Heart right ventricle (tissue), 16 donors: Measurements from ENCODE around the gene PDZRN4. TPM values are rescaled to one million over a fixed set of nuclear protein-coding genes. Genes with fewer than 3 reads are reported as not detected.

Experiments used
- ATAC-seq, 8 donors: fragments of 200-7000 bp; cut with Tn5 transposase; one replicate each; pipeline ENCODE4 v1.9.1; 2020; ENCODE audit warnings: mild to moderate bottlenecking in 8 of 8, moderate library complexity in 8 of 8, moderate number of reproducible peaks in 1 of 8
- DNase-seq, 2 donors: peaks; one replicate each; pipeline ENCODE4 v3.0.0-alpha.2; 2020
- H3K27ac ChIP-seq, 10 donors: fragments of 200-600 bp; sonication (generic) in 2 of 10; one replicate each; pipeline versions ENCODE4 v1.5.0 to v1.8.0; 2020 to 2022; ENCODE audit warnings: mild to moderate bottlenecking in 3 of 10
- H3K27me3 ChIP-seq, 7 donors: fragments of 200-600 bp; one replicate each; pipeline ENCODE4 v1.8.0; 2021 to 2022; ENCODE audit warnings: mild to moderate bottlenecking in 2 of 7
- H3K36me3 ChIP-seq, 9 donors: fragments of 200-600 bp; sonication (generic) in 1 of 9; one replicate each; pipeline versions ENCODE4 v1.5.0 to v1.8.0; 2020 to 2022; ENCODE audit warnings: mild to moderate bottlenecking in 2 of 9
- H3K4me1 ChIP-seq, 9 donors: fragments of 200-600 bp; sonication (generic) in 1 of 9; one replicate each; pipeline versions ENCODE4 v1.5.0 to v1.8.0; 2020 to 2022; ENCODE audit warnings: mild to moderate bottlenecking in 4 of 9
- H3K4me3 ChIP-seq, 10 donors: fragments of 200-600 bp; sonication (generic) in 2 of 10; one replicate each; pipeline versions ENCODE4 v1.5.0 to v1.8.0; 2020 to 2022; ENCODE audit warnings: mild to moderate bottlenecking in 7 of 10, moderate library complexity in 2 of 10
- H3K9me3 ChIP-seq, 11 donors: fragments of 200-600 bp in 10 of 11; sonication (generic) in 2 of 11; one replicate each; pipeline versions ENCODE4 v1.5.0 to v1.8.0; 2013 to 2022; ENCODE audit warnings: mild to moderate bottlenecking in 2 of 11, control low read depth in 1 of 11, moderate library complexity in 1 of 11
- WGBS, 2 donors: extraction: QIAGEN DNeasy Blood & Tissue Kit; methylation state at CpG; one replicate each; pipeline ENCODE4 v1.1.7; 2013; ENCODE audit warnings: inconsistent platforms in 1 of 2; 5-methylcytosine and 5-hydroxymethylcytosine counted together
- intact Hi-C, 10 donors: fragments of 100-400 bp; cut with DNase I; formaldehyde crosslinking; loops; one replicate each; pipeline versions ENCODE4 v1.11.1 to v1.14.2; 2022
- polyA plus RNA-seq, 2 donors: library from polyadenylated mRNA; stranded (reverse); fragments of 200-250 nt; gene quantifications; one replicate each; pipeline ENCODE4 v1.2.3, GENCODE V29; 2013
- total RNA-seq, 10 donors: library from RNA; stranded (reverse); fragmentation: NEBNext Ultra II Directional in 3 of 10; extraction: Animal tissue kit (Norgen Biotek cat#: 25700) in 3 of 10; gene quantifications; one replicate each; pipeline versions ENCODE4 v1.2.1 to v1.2.4, GENCODE V29; 2021 to 2023
- TF ChIP-seq, protein P1 (sequence below), 9 donors: fragments of 200-600 bp; sonication (generic) in 2 of 9; IDR thresholded peaks; one replicate each; pipeline versions ENCODE4 v1.5.0 to v1.8.0; 2021 to 2022; ENCODE audit warnings: antibody characterized with exemption in 9 of 9, mild to moderate bottlenecking in 5 of 9, moderate library complexity in 1 of 9
- donor health status: Arrhythmogenic right ventricular cardiomyopathy.
- donor health status: ischemic (EF 13 %, LVEDD 7.1; RV severe dilation, severe dysfunction).
- donor health status: healthy with polysubstance abuse.
- donor health status: DM: no; HTN: yes; CAD: no.
- donor health status: DM: no; HTN: no; CAD: no.
- donor health status: ischemic (EF 25% LVEDD 6.9; RV normal size, moderate dysfunction).
- donor health status: ischemic (EF 25% LVEDD 5.7; RV mildly dilated, moderate dysfunction).
- donor health status: healthy.
- donor health status: DM: yes; HTN: yes; CAD: no.
- donor health status: Ischemic cardiomyopathy.
- donor health status: ischemic (EF 35%, LVEDD 5.7; RV mildly dilated, moderate dysfunction).
- donor health status: nonischemic (EF 11% LVEDD 7.7; RV severe dilation, severe dysfunction).
- donor health status: DM: yes; HTN: yes; CAD: no.
- donor health status: PGD.
- donor health status: ischemic (EF 29% LVEDD 5.4; RV normal size, mild dysfunction).
- donor health status: nonischemic (EF 23%, LVEDD 6.1; RV moderate dilation, normal function).

The PDZRN4 gene
- total and polyA plus RNA-seq, 12 donors = 0.04 to 0.28 (median 0.15) TPM; not detected in 5

DNA sequence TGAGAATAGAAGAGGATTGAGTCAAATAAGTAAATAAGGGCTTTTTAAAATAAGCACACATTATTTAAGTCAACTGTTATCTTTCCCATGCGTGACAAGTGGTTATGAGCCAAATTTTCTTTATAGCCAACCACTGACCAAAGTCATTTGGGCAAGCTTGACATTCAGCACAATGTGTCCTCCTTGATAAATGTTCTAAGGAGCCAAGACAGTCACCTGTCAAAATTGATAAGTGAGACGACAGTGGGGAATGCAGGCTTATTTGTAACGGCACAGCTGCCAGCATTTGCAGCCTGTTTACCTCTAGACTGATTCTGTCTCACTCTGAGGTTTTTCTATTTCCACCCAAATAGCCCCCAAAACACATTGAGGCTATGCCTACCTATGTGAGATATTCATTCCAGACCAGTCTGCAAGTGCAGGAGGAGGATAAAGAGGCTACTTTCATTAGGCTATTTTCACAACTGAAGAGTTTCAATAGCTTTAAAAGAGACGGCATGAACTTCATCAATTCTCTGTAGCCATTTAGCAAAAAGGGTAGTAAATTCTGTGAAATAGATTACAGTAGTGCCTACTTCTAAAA, 339.5 kb downstream of the PDZRN4 start:
- Histone ChIP-seq H3K27me3 (no peaks in the 10 kb centered on the region), H3K4me1 (peaks cover 0 to 1% (median under 1%) of the 10 kb centered on the region in 9 donors), H3K4me3 (no peak overlapping the region), H3K9me3 (no peaks in the 10 kb centered on the region), H3K36me3 (no peaks in the 10 kb centered on the region), H3K27ac (no peak overlapping the region)
- TF ChIP-seq, protein P1, sequence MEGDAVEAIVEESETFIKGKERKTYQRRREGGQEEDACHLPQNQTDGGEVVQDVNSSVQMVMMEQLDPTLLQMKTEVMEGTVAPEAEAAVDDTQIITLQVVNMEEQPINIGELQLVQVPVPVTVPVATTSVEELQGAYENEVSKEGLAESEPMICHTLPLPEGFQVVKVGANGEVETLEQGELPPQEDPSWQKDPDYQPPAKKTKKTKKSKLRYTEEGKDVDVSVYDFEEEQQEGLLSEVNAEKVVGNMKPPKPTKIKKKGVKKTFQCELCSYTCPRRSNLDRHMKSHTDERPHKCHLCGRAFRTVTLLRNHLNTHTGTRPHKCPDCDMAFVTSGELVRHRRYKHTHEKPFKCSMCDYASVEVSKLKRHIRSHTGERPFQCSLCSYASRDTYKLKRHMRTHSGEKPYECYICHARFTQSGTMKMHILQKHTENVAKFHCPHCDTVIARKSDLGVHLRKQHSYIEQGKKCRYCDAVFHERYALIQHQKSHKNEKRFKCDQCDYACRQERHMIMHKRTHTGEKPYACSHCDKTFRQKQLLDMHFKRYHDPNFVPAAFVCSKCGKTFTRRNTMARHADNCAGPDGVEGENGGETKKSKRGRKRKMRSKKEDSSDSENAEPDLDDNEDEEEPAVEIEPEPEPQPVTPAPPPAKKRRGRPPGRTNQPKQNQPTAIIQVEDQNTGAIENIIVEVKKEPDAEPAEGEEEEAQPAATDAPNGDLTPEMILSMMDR (IDR thresholded peaks at IDR 0.05) = no peak
- 51 to 54% methylated on average over 4 of the region's 4 CpGs for WGBS, 2 donors
- DNase-seq (no peak), ATAC-seq (no peak)
- intact Hi-C loops = no loop called here

DNA sequence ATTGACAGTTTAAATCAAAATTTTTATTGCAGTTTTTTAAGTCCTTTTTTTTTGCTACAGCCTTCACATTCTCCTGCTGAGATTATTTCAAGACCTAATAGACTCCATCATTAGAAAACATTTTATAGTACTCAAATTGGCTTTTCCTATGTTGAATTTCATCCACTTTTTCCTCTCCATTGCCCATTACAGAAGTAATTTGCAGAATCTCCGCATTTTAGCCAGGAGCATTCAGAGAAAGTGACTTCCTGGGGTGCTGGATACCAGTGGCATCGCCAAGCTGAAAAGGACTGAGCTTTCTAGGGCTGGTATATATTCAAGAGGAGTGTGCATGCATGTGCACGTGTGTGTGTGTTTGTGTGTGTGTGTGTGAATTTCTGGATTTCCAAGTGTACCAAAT, 340.8 kb downstream of the PDZRN4 start:
- Histone ChIP-seq H3K4me3 (no peak overlapping the region), H3K27ac (no peak overlapping the region), H3K9me3 (no peaks in the 10 kb centered on the region), H3K27me3 (no peaks in the 10 kb centered on the region), H3K4me1 (no peaks in the 10 kb centered on the region), H3K36me3 (no peaks in the 10 kb centered on the region)
- TF ChIP-seq, protein P1 (IDR thresholded peaks at IDR 0.05) = no peak
- DNase-seq = no peak
- WGBS, 2 donors = 83% methylated on average over 3 of the region's 3 CpGs
- intact Hi-C loops = no loop called here
- ATAC-seq = no peak

DNA sequence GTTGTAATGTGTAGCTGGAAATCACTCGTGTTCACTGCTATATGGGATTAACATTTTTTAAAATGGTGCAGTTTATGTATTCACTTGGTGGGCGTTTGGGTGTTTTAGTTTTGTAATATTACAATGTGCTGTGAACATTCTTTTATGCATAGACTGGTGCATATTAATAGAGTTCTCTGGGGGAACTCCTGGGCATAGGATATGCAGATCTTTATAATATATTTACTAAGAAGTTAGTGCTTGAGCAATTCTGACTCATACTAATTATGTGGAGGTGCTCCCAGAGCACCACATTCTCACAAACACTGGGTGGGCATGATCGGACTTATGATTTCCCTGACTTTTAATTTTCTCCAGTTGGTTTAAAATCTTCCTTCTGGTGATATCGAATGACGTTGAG, 342.3 kb downstream of the PDZRN4 start:
- WGBS, 2 donors = 80 to 86% methylated on average over 5 of the region's 5 CpGs
- no peaks in the 10 kb centered on the region for H3K4me1 ChIP-seq
- no peaks in the 10 kb centered on the region for H3K27me3 ChIP-seq
- H3K9me3 ChIP-seq = no peaks in the 10 kb centered on the region
- DNase-seq (no peak), ATAC-seq (no peak)
- no peak overlapping the region for H3K4me3 ChIP-seq
- no peak overlapping the region for H3K27ac ChIP-seq
- TF ChIP-seq, protein P1 (IDR thresholded peaks at IDR 0.05) = no peak
- no peaks in the 10 kb centered on the region for H3K36me3 ChIP-seq
- intact Hi-C loops = no loop called here

DNA sequence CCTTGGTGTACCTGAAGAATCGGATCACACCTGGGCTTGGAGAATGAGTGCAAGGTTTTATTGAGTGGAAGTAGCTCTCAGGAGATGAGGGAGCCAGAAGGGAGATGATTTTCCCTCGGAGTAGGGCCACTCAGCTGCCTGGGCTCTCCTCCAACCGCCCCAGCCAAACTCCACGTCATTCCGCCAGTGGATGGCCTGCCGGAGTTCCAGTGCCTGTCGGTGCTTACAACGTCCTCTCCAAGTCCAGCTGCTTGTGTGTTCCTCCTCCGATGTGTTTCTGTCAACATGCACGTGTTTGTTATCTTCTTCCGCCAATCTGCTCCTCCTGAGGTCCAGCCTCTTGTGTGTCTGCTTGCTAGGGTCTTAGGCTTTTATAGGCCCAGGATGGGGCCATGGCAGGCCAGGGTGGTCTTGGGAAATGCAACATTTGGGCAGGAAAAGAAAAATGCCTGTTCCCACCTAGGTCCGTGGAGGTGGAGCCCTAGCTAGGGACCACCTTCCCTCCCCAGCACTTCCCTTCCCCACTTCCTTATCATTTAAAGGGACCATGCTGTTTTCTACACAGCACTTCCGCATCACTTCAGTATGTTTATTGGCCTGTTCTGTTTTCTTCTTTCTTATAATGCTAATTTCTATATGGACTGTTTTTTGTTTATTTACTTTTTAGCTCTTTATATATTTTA, 343.2 kb downstream of the PDZRN4 start:
- peak in 7 of 8 donors; percentile 80 to 94 (median 86) for ATAC-seq
- H3K4me3 ChIP-seq = no peak overlapping the region
- DNase-seq = peak; percentile 66 to 71
- TF ChIP-seq, protein P1 (IDR thresholded peaks at IDR 0.05) = no peak
- no peaks in the 10 kb centered on the region for H3K4me1 ChIP-seq
- no peak overlapping the region for H3K27ac ChIP-seq
- no peaks in the 10 kb centered on the region for H3K9me3 ChIP-seq
- no peaks in the 10 kb centered on the region for H3K27me3 ChIP-seq
- intact Hi-C loops = no loop called here
- no peaks in the 10 kb centered on the region for H3K36me3 ChIP-seq
- WGBS, 2 donors = 58 to 73% methylated on average over 13 of the region's 13 CpGs
